ENCODE data around the gene SH3GL2.

The SH3GL2 gene

GRCh38 chr9:17580119-17580518, 1.3 kb downstream of the SH3GL2 start:
- no peak overlapping the region for H4K91ac ChIP-seq (ENCODE audit: low read depth, low read length)
- H3K9ac ChIP-seq (ENCODE audit: low read length): no peak overlapping the region
- H2BK12ac ChIP-seq (ENCODE audit: low read length): no peak overlapping the region
- no peaks in the 10 kb centered on the region for H3K9me3 ChIP-seq (ENCODE audit: insufficient read depth, low read depth, low read length)
- H2BK5ac ChIP-seq (ENCODE audit: low read depth, low read length, poor library complexity): no peak overlapping the region
- H3K36me3 ChIP-seq (ENCODE audit: control insufficient read depth in 1 of 2, insufficient read depth in 2 of 2, low read length in 2 of 2): no peaks in the 10 kb centered on the region
- no peak overlapping the region for H3K27ac ChIP-seq (ENCODE audit: low read depth, low read length)
- H3K4me3 ChIP-seq (ENCODE audit: low read depth, low read length): no peak overlapping the region
- no peak overlapping the region for H3K14ac ChIP-seq (ENCODE audit: low read length)
- no peak overlapping the region for H3K4me2 ChIP-seq (ENCODE audit: low read length)
- H3K23ac ChIP-seq (ENCODE audit: low read length): no peak overlapping the region
- no CpG with 5 or more reads among the region's 9 CpGs for WGBS (ENCODE audit: extremely low coverage, insufficient coverage, insufficient read length)
- DNase-seq: no peak
- no peak overlapping the region for H4K12ac ChIP-seq (ENCODE audit: low read depth, low read length)
- no peaks in the 10 kb centered on the region for H3K79me1 ChIP-seq (ENCODE audit: low read length)
- H2BK120ac ChIP-seq (ENCODE audit: insufficient read depth, low read length, poor library complexity): no peak overlapping the region
- no peak overlapping the region for H3K4ac ChIP-seq (ENCODE audit: low read depth, low read length)
- no peak overlapping the region for H4K8ac ChIP-seq (ENCODE audit: low read depth, low read length)
- H2AK5ac ChIP-seq (ENCODE audit: low read length): no peak overlapping the region
- H3K18ac ChIP-seq (ENCODE audit: low read length): no peak overlapping the region
- no peak overlapping the region for H2AFZ ChIP-seq (ENCODE audit: insufficient read depth, low read length, poor library complexity)
- peaks cover 21% of the 10 kb centered on the region for H3K27me3 ChIP-seq (ENCODE audit: insufficient read depth, low read length)
- peaks cover 3 to 6% of the 10 kb centered on the region in 2 experiments for H3K4me1 ChIP-seq (ENCODE audit: control insufficient read depth in 1 of 2, insufficient read depth in 2 of 2, low read length in 2 of 2)
- H3K79me2 ChIP-seq (ENCODE audit: control insufficient read depth, insufficient read depth, low read length, poor library complexity): no peaks in the 10 kb centered on the region

DNA sequence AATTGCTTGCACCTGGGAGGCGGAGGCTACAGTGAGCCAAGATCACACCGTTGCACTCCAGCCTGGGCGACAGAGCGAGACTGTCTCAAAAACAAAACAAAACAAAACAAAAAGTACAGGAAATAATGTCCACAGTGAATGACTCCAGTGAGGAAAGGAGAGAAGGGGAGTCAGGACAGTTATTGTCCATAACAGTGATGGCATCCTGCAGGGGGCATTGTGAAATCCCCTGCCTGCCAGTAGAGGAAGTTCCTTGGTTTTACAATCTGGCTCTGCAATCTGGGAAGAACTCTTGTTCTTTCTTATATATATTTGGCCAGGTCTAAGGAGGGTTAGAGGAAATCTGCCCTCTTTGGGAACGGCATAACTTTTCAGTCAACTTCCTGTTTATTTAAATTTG, 8.2 kb downstream of the SH3GL2 start:
- H3K27me3 ChIP-seq (ENCODE audit: insufficient read depth, low read length): no peaks in the 10 kb centered on the region
- no peak overlapping the region for H3K14ac ChIP-seq (ENCODE audit: low read length)
- H3K4me3 ChIP-seq (ENCODE audit: low read depth, low read length): no peak overlapping the region
- no peak overlapping the region for H4K91ac ChIP-seq (ENCODE audit: low read depth, low read length)
- WGBS (ENCODE audit: extremely low coverage, insufficient coverage, insufficient read length): no CpG with 5 or more reads among the region's 5 CpGs
- H2BK5ac ChIP-seq (ENCODE audit: low read depth, low read length, poor library complexity): no peak overlapping the region
- DNase-seq: no peak
- H3K18ac ChIP-seq (ENCODE audit: low read length): no peak overlapping the region
- no peak overlapping the region for H4K12ac ChIP-seq (ENCODE audit: low read depth, low read length)
- H3K4me2 ChIP-seq (ENCODE audit: low read length): no peak overlapping the region
- H4K8ac ChIP-seq (ENCODE audit: low read depth, low read length): no peak overlapping the region
- no peaks in the 10 kb centered on the region for H3K9me3 ChIP-seq (ENCODE audit: insufficient read depth, low read depth, low read length)
- no peaks in the 10 kb centered on the region for H3K36me3 ChIP-seq (ENCODE audit: control insufficient read depth in 1 of 2, insufficient read depth in 2 of 2, low read length in 2 of 2)
- H3K4ac ChIP-seq (ENCODE audit: low read depth, low read length): no peak overlapping the region
- H2AK5ac ChIP-seq (ENCODE audit: low read length): no peak overlapping the region
- H3K27ac ChIP-seq (ENCODE audit: low read depth, low read length): no peak overlapping the region
- no peaks in the 10 kb centered on the region for H3K79me1 ChIP-seq (ENCODE audit: low read length)
- no peak overlapping the region for H3K9ac ChIP-seq (ENCODE audit: low read length)
- no peak overlapping the region for H2BK12ac ChIP-seq (ENCODE audit: low read length)
- H2AFZ ChIP-seq (ENCODE audit: insufficient read depth, low read length, poor library complexity): no peak overlapping the region
- H3K4me1 ChIP-seq (ENCODE audit: control insufficient read depth in 1 of 2, insufficient read depth in 2 of 2, low read length in 2 of 2): no peaks in the 10 kb centered on the region
- no peaks in the 10 kb centered on the region for H3K79me2 ChIP-seq (ENCODE audit: control insufficient read depth, insufficient read depth, low read length, poor library complexity)
- H2BK120ac ChIP-seq (ENCODE audit: insufficient read depth, low read length, poor library complexity): no peak overlapping the region
- no peak overlapping the region for H3K23ac ChIP-seq (ENCODE audit: low read length)

DNA sequence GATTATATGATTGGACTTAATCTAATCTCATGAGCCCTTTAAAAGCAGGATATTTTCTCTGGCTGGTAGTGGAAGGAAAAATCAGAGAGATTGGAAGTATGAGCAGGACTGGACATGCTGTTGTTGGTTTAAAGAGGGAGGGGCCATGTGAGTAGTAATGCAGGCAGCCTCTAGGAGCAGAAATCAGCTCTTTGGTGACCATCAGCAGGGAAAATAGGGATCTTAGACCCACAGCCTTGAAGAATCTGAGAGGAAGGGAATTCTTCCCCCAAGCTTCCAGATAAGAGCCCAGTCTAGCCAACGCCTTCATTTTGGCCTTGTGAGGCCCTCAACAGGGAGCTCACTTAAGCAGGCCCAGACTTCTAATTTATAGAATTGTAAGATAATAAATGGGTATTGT, 9.5 kb downstream of the SH3GL2 start:
- no peak for DNase-seq
- no peak overlapping the region for H3K27ac ChIP-seq (ENCODE audit: low read depth, low read length)
- H3K18ac ChIP-seq (ENCODE audit: low read length): no peak overlapping the region
- no peak overlapping the region for H3K9ac ChIP-seq (ENCODE audit: low read length)
- H2BK5ac ChIP-seq (ENCODE audit: low read depth, low read length, poor library complexity): no peak overlapping the region
- no CpG with 5 or more reads among the region's 1 CpG for WGBS (ENCODE audit: extremely low coverage, insufficient coverage, insufficient read length)
- H3K79me1 ChIP-seq (ENCODE audit: low read length): no peaks in the 10 kb centered on the region
- no peaks in the 10 kb centered on the region for H3K4me1 ChIP-seq (ENCODE audit: control insufficient read depth in 1 of 2, insufficient read depth in 2 of 2, low read length in 2 of 2)
- H3K4me2 ChIP-seq (ENCODE audit: low read length): no peak overlapping the region
- H2AK5ac ChIP-seq (ENCODE audit: low read length): no peak overlapping the region
- H3K23ac ChIP-seq (ENCODE audit: low read length): no peak overlapping the region
- no peak overlapping the region for H2BK12ac ChIP-seq (ENCODE audit: low read length)
- H2BK120ac ChIP-seq (ENCODE audit: insufficient read depth, low read length, poor library complexity): no peak overlapping the region
- H3K4ac ChIP-seq (ENCODE audit: low read depth, low read length): no peak overlapping the region
- no peaks in the 10 kb centered on the region for H3K36me3 ChIP-seq (ENCODE audit: control insufficient read depth in 1 of 2, insufficient read depth in 2 of 2, low read length in 2 of 2)
- no peak overlapping the region for H3K4me3 ChIP-seq (ENCODE audit: low read depth, low read length)
- no peaks in the 10 kb centered on the region for H3K79me2 ChIP-seq (ENCODE audit: control insufficient read depth, insufficient read depth, low read length, poor library complexity)
- H3K27me3 ChIP-seq (ENCODE audit: insufficient read depth, low read length): no peaks in the 10 kb centered on the region
- no peak overlapping the region for H4K91ac ChIP-seq (ENCODE audit: low read depth, low read length)
- H4K8ac ChIP-seq (ENCODE audit: low read depth, low read length): no peak overlapping the region
- H3K9me3 ChIP-seq (ENCODE audit: insufficient read depth, low read depth, low read length): no peaks in the 10 kb centered on the region
- H2AFZ ChIP-seq (ENCODE audit: insufficient read depth, low read length, poor library complexity): no peak overlapping the region
- no peak overlapping the region for H3K14ac ChIP-seq (ENCODE audit: low read length)
- no peak overlapping the region for H4K12ac ChIP-seq (ENCODE audit: low read depth, low read length)

GRCh38 chr9:17588941-17589340, 10.1 kb downstream of the SH3GL2 start:
- H2BK120ac ChIP-seq (ENCODE audit: insufficient read depth, low read length, poor library complexity): no peak overlapping the region
- no peak overlapping the region for H3K27ac ChIP-seq (ENCODE audit: low read depth, low read length)
- H3K23ac ChIP-seq (ENCODE audit: low read length): no peak overlapping the region
- H3K27me3 ChIP-seq (ENCODE audit: insufficient read depth, low read length): no peaks in the 10 kb centered on the region
- H4K12ac ChIP-seq (ENCODE audit: low read depth, low read length): no peak overlapping the region
- H3K79me1 ChIP-seq (ENCODE audit: low read length): no peaks in the 10 kb centered on the region
- H3K4me2 ChIP-seq (ENCODE audit: low read length): no peak overlapping the region
- no peak overlapping the region for H3K4ac ChIP-seq (ENCODE audit: low read depth, low read length)
- H3K9me3 ChIP-seq (ENCODE audit: insufficient read depth, low read depth, low read length): no peaks in the 10 kb centered on the region
- no peak overlapping the region for H3K4me3 ChIP-seq (ENCODE audit: low read depth, low read length)
- H4K8ac ChIP-seq (ENCODE audit: low read depth, low read length): no peak overlapping the region
- no peak overlapping the region for H3K9ac ChIP-seq (ENCODE audit: low read length)
- no peak overlapping the region for H2BK5ac ChIP-seq (ENCODE audit: low read depth, low read length, poor library complexity)
- H2BK12ac ChIP-seq (ENCODE audit: low read length): no peak overlapping the region
- no peaks in the 10 kb centered on the region for H3K4me1 ChIP-seq (ENCODE audit: control insufficient read depth in 1 of 2, insufficient read depth in 2 of 2, low read length in 2 of 2)
- no peak overlapping the region for H2AK5ac ChIP-seq (ENCODE audit: low read length)
- no peak for DNase-seq
- H3K36me3 ChIP-seq (ENCODE audit: control insufficient read depth in 1 of 2, insufficient read depth in 2 of 2, low read length in 2 of 2): no peaks in the 10 kb centered on the region
- H3K18ac ChIP-seq (ENCODE audit: low read length): no peak overlapping the region
- H4K91ac ChIP-seq (ENCODE audit: low read depth, low read length): no peak overlapping the region
- H2AFZ ChIP-seq (ENCODE audit: insufficient read depth, low read length, poor library complexity): no peak overlapping the region
- no peak overlapping the region for H3K14ac ChIP-seq (ENCODE audit: low read length)
- no CpG with 5 or more reads among the region's 4 CpGs for WGBS (ENCODE audit: extremely low coverage, insufficient coverage, insufficient read length)
- no peaks in the 10 kb centered on the region for H3K79me2 ChIP-seq (ENCODE audit: control insufficient read depth, insufficient read depth, low read length, poor library complexity)
